Measurements from ENCODE around the gene PTPRN2. TPM values are rescaled to one million over a fixed set of nuclear protein-coding genes. Genes with fewer than 3 reads are reported as not detected.

Gene PTPRN2
- total RNA-seq, 1 donor from 2014 or later: 3.1 TPM

DNA sequence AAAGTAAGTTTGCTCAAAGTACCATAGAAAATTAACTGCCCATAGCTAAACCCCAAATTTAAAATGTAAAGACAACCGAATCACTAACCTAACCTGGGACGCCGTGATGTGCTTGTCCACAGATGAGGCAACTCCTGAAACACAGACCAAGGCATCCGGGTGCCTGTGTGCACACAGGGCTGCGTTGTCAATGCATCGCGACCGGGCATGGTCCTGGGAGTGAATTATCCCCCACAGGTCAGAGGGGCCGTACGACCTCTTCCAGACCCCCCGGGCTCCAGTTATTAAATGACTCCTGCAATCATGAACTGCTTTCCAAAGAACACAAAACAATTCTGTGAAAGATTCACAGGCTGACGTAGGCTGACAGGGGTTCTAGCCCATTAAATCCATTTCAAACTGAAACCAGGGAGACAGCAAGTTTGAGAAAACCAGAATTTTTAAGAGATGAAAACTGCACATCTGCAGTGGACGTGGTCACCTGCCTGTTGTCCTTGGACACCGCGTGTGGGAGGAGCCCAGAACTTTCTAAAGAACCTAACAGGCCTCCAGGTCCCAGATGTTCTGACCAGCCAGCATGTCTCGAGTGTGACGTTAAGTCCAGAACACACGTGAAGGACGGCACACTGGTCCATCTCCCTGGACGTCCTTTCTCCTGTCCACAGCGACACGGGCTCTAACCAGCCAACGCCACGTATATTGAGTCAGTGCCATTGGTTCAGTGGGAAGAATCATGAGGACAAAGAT lies 953.0 kb downstream of the PTPRN2 start:
- DNase-seq: no peak

DNA sequence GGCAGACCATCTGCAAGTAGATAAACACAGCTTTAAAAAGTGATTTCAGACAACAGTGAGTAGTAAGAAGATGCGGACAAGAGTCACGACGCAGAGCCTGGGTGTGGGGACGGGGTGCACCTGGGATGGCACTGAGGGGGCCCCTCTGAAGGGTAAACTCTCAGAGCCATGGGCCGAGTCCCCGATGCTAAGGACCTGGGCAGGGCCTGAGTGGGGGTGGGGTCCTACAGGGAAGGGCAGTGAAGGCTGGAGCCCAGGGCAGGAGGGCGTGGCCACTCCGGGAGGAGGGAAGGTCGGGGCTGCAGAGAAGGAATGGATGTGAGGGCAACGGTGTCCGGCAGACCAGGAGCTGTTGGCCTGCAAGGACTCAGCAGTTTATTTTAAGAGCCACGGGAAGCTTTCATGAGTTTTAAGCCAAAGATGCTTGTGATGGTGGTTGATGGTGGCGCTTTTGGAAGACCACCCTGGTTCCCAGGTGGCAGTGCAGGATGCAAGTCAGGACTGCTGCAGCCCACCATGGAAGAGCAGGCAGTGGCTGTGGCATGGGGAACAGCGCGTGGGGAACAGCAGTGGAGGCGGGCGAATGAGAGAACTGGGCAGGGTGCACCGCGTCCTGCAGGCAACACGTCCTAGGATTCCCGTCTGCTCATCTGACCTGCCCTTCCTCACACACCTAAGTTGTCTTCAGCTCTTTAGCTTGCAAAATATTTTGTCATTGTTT lies 954.0 kb downstream of the PTPRN2 start:
- DNase-seq: no peak

DNA sequence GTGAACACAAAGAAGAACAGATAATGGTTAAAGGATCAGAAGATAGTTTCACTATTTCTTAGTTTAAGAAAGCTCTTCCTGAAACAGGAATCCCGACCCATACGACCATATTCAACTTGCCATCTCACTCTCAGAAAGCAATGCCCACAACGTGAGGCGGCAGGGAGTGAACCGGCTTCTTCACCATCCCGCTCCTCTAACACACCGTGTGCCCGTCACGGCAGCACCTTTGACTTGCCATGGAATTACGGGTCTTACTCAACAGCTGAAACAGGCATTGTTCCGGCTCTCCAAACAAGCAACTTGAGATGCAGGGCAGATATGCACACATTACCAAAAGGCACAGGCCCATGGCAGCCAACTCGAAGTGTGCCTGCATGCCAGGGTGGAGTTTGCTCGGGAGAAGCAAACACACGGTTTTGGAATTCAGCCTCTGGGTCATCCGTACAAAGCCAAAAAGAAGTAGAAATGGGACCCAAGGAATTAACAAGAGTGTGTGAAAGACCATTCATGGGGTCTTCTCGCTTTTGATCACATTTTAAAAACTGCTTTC lies 957.2 kb downstream of the PTPRN2 start:
- DNase-seq: peak; percentile 11

DNA sequence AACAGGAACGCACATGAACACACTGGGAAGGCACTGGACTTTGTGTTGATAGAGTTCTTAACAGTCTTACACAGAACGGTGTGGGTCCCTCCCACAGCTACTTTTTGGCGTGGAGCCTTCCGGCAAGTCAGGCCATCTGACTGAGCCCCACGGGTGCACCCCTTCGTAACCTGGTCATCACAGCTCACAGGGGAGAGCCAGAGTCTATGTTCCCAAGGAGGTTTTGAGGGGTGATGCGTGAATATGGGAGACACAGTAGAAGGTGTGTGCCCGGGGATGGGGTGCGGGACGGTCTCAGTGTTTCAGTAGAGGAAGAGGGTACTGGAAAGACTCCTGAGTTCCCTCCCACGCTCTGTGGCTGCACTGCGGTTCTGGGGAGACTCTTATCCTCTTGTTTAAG lies 959.2 kb downstream of the PTPRN2 start:
- no peak for DNase-seq

DNA sequence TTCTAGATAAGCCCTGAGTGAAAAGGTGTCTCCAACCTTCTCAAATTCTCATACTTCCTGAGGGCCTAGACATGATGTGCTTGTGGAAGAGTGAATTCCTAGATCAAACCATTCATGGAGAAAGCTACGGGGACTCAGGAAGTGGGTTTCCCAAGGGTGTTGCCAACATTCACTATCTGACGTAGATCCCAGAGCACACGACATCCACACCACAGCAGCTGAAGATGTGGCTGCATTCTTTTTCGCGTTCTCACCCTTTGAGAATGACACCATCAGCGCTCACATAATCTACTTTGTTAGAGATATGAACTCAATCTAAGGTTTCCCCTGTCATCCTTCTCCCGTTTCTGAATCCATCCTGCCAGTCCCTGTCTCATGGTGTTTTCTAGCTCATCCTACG lies 960.0 kb downstream of the PTPRN2 start:
- no peak for DNase-seq

DNA sequence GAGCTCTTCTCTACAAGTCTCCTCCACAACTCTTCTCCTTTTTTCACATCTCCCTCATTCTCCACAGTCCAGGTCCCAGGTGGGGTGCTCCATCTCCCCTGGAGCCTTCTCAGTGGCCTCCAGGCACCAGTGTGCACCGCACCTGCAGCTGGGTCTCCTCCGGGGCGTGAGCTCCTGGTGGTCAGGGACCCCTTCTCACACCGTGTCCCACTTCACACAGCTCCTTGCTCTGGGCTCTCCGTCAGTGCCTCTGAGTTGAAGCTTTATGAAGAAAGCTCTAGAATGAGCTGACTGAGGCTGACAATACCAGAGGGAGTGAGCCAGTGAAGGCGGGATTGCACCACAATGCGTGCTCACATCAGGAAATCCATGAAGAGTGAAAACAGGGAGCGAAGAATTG lies 960.6 kb downstream of the PTPRN2 start:
- DNase-seq: no peak

DNA sequence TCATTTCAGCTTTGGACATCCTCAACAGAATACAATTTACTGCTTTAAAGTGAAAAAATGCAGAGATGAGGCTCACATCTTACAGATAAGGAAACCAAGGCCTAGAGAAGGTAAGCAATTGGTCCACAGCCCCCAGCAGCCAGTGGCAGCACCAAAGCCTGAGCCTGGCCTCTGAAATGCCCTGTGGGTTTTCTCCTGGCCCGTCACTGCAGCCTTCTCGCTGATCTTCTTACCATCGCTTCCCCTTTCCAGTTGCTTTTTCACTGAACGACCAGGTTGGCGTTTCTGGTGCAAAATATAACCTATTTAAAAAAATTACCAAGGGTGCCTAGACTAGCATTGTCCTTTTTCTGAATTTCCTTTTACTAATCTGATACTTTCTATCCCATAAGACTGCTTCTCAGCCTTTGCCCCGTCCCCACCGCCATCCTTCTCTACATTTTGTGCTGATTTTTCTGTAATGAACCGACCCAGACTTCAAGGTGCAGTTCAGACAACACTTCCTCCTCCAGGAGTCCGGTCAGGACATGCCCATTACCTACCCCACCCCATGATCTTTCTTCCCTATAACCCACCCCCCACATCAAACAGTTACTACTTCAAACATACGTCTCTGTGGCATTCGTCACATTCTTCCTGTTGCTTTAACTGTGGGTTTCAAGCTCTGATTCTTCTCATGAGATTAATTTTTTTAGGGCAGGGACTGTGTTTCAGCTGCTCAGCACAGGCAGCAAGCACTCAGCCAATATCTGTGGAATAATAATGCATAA lies 961.5 kb downstream of the PTPRN2 start:
- DNase-seq: no peak

DNA sequence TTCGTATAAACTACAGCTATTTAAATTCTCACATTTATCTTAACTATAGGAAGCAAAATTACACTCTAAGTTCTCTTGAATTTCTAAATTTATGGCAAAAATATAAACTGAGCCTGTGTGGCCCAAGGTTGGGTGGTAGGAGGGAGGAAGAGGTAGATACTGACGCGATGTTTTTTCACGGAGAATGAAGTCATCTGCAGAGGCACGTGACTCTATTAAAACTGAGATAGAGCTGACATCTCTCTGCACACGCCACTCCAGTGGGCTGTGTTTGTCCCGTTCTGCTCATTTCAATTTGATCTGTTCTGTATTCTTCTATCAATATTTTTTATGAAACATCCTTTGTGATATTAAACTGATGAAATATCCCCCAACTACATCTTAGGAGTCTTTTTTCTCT lies 964.1 kb downstream of the PTPRN2 start:
- no peak for DNase-seq

DNA sequence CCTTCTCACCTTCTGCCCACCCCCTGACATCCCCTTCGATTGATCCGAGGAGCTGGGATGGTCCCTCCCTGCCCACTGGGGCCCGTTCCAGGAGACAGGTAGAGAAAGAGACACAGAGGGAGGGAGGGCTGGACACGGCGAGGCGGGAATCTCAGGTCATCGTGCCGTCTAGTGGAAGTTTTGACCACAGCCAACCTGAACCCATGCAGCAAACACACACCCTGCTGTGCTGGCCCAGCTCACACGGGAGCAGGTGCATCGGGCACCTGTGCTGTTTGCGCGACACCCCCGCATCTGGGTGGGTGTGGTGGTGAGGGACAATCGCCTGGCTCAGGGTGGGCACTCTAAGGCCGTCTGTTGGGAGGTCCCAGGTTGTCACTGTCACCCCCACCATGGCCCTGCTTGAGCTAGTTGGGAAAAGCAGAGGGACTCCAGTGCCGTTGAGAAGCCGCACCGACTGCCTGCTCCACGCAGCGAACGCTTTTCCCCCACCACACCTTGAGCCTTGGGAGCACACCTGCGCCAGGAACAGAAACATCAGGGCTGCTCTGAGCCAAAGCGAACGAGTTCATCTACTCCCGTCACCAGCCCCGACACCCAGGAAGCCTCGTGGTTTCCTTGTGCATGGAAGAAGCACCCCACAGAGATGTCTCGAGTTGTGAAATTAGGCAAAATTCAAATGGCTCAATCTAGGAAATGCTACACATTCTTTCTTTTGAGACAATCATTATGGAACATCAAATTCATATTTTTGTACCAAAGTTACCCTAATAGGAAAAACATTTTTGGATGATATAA lies 965.0 kb downstream of the PTPRN2 start:
- no peak for DNase-seq

DNA sequence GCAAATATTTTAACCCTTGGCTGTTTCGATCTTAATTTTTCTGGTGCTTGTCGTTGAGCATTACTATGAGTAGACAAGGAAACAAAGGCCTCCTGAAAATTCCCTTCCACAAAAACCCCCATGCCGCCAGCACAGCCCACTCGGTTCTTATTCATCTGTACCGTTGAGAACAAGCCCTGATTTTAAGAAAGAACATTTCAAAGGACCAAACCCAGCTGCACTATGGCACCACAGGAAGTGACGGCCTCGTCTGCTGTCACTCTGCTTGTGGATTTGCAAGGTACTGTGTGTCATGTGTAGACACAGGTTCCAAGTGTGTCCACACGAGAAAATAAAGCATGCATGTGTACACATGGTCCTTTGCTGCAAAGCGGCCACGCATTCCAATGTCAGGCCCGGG lies 965.6 kb downstream of the PTPRN2 start:
- no peak for DNase-seq

DNA sequence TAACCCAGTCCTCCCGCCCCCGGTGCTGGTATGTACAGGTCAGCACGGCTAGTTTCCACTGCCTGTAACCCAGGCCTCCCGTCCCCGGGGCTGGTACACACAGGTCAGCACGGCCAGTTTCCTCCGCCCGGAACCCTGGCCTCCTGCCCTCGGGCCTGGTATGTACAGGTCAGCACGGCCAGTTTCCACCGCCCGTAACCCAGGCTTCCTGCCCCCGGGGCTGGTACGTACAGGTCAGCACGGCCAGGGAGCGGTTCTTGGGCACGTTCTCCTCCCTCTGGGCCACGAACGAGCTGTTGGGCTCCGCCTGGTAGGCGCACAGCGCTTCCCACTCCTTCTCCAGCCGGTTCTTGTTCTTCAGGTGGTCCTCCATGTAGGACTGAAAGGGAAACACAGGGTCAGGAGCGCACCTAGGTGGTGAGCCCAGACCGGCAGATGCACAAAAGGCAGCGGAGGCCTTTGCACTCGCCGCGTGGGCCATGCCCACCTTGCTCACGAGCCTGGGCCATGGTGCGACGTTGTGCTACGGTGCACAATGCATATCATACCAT lies 966.4 kb downstream of the PTPRN2 start:
- no peak for DNase-seq

DNA sequence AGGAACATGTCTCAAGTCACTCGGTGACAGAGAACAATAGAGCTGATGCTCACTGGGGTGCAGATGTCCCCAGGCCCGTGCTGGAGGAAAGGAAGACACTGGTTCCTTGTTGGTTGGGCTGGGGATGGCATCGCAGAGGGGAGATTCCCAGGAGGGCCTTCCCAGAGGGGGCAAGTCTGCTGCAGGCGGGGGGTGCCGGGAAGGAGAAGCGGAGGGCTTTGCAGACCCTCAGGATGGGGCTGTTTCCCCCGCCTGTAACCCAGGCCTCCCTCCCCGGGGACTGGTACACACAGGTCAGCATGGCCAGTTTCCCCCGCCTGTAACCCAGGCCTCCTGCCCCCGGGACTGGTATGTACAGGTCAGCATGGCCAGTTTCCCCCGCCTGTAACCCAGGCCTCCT lies 967.0 kb downstream of the PTPRN2 start:
- DNase-seq: no peak

DNA sequence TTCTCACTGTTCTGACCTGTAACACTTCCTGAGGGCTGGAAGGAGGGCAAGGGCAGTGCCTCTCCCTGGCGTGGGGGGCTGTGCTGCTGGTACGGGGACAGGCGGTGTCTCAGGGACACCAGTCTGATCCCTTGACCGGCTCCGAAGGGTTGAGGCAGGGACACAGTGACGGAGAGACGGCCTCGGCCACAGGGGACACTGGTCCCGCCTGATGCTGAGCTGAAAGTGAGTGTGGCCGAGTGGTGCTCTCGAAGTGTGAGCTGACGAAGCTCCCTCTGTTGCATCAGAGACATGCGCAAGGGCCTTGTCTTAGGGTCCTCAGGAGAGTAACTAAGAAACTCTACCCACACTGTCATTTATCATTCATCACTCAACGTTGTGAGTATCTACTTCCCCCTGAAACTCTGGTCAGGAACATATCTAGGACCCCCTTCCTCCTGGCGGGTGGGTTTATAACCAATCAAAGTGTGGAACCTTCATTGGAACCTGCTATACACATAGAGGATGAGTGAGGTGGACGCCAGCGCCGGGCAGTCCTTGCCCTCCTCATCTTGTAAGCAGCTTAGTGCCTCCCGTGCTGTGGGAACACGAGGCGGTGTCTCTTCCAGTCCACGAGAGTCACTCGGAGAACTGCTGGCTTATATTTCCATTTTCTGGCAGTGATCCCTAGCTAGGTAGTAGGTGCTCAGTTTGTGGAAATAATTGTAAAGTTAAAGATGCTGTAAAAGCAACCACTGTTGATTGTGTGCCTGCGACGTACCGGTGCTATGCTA lies 967.7 kb downstream of the PTPRN2 start:
- no peak for DNase-seq

DNA sequence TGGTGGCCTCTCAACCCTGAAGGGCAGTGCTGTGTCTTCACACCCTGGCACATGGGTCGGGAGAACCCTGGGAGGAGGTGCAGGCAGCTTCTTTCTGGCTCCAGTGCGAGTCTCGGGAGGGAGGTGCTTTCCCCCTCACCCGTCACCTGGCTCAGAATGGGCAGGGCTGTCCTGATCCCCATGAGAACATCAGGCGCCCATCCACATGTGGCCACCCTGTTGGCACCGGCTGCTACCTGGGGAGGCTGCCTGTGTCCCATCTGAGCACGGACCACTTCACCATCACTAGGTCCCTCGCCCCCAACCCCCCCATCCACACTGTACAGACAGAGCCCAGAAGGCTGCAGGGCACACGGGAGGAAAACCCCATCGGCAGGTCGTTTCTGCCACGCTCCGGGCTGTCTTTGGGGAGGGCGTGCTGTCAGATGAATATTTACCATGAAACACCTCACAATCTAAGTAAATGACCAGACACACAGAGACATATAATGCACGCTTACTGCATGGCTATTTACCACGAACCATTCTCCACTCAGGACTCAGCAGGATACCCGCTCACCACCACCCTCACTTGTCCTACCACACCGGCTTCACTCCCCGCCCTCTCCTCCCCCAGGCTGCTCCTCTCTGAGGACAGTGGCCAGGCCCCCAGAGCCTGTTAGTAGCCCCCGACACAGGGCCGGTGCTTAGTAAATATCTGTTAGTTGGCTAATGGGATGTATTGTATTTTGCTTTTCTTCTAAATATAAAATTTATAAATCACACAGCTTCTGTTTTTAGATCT lies 968.6 kb downstream of the PTPRN2 start:
- DNase-seq: no peak

DNA sequence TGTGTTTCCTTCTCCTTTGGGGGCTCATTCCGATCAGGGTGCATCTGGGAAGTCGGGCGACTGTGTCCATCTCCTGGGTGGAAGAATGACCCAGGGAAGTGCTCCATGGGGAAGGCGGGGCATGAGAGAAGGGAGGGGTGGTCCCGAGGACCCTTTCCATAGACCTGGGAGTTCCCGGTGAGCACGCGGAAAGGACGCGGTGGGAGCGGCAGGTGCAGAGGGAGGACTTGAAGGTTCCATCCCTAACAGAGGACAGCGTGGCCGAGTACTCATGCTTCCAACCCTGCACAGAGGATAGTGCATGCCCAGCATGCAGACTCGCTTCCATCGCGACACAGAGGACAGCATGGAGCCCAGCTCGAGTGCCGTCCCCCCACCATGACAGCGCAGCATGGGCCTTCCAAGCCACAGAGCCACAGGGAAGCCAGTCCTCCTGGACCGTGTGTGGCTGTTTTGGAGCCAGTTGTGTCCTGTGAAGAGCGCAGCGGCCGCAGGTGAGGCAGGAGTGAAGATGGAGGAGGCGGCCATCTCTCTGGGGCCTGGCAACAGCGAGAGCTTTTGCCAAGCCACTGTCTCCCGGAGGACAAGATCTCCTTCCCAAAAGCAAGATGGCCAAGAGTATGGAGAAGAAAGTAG lies 969.4 kb downstream of the PTPRN2 start:
- no peak for DNase-seq

DNA sequence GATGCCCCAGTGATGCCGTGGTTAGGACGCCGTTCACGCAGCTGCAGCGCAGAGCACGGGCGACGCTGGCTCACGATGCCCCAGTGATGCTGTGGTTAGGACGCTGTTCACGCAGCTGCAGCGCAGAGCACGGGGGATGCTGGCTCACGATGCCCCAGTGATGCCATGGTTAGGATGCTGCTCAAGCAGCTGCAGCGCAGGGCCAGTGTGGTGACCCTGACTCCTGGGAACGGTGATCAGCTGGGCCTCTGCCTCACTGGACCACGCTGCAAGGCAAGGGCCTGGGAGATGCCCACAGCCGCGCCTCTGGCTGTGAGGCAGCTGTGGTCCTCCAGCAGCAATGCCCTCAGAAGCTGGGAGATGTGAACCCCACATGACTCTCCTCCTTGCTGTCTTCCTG lies 970.2 kb downstream of the PTPRN2 start:
- no peak for DNase-seq

DNA sequence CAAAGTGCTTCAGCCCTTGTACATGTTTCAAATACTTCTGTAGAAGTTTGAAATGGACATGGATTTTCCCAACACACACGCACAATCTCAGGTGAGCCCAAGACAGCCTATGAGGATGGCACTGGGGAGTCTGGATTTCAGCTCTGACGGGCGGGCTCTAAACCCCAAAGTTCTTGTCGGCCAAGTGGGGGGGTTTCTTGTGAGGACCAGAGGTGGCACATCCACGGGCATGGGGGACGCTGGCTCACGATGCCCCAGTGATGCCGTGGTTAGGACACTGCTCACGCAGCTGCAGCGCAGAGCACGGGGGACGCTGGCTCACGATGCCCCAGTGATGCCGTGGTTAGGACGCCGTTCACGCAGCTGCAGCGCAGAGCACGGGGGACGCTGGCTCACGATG lies 970.7 kb downstream of the PTPRN2 start:
- DNase-seq: no peak

DNA sequence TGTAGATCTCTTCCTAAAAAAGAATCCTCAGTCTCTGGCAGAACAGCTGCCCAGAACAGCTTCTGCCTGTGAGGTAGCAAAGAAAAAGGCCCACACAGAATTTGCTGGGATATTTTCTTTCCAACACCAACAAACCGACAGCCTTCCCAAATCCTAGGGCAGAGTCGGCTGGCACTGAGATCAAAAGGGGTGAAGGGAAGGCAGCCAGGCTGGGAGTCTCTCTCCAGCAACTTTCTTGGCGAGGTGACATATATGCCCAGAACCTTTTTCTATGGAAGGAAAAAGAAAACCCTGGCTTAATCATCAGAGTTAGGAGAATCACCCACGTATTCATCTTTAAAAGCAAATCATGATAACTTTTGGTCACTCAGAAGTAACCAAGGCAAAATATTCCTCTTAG lies 971.2 kb downstream of the PTPRN2 start:
- peak; percentile 85 for DNase-seq

DNA sequence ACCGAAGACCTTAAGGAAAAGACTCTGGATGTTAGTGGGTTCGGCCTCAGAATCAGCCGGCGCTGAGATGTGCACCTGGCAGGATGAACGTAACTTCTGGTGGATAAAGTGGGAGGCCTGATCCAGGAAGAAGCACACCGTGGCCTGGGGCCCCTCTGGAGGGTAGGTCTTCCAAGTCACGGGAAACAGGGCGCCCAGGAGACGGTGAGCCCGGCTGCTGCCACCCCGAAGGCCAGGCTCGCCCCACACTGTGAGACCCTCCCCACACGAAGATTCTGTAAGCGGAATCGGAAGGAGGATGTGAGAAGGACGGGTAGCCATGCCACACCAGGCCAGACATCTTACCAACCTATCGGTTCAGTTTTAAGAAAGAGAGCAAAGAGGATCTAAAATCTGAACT lies 971.8 kb downstream of the PTPRN2 start:
- DNase-seq: no peak
